ENCODE data around the gene STAP1. TPM values are rescaled to one million over a fixed set of nuclear protein-coding genes. Genes with fewer than 3 reads are reported as not detected.
"Not testable (repeated sequence)": the region's sequence is repeated elsewhere in the genome, so short reads cannot be mapped to it uniquely, and the experiment has no call there.

Gene STAP1
- total and polyA plus RNA-seq, 2 donors (not counting 1 experiment from before 2014, with no cell fraction given), result not detected

DNA sequence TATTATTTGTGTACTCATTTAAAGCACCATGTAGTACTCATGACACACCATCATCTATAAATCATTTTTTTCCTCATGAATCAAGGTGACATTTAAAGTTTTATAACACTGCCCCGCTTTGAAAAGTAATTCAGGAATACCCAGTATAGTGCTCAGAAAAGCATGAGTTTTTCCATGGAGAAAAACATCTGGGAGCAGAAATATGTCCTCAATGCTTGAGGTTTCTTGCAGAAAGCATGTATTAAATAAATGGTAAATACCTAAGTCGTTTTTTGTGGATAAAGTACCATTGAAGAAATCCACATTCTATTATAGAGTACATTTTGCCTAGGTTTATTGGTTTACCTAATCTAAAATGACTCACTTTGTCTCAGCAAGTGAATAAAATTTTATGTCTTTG is 76.2 kb downstream of the STAP1 start:
- H3K9me3 ChIP-seq (ENCODE audit: control insufficient read depth, insufficient read depth, low read depth, low read length), result no peaks in the 10 kb centered on the region
- no peak overlapping the region for H3K4me3 ChIP-seq (replicated peaks in 1 of 4; ENCODE audit: control extremely low read depth in 1 of 4, insufficient read depth in 1 of 4, low read depth in 3 of 4, low read length in 4 of 4)
- H3K9ac ChIP-seq (ENCODE audit: insufficient read depth, low read length), result no peak overlapping the region
- no peaks in the 10 kb centered on the region for H3K79me2 ChIP-seq (ENCODE audit: control insufficient read depth, insufficient read depth, low read length)
- no peak overlapping the region for H2AFZ ChIP-seq (ENCODE audit: low read length)
- H3K27me3 ChIP-seq (ENCODE audit: control insufficient read depth, insufficient read depth, low read length), result no peaks in the 10 kb centered on the region
- no peaks in the 10 kb centered on the region for H4K20me1 ChIP-seq (ENCODE audit: control insufficient read depth, extremely low read depth, insufficient read depth, low read length)
- H3K36me3 ChIP-seq (ENCODE audit: control insufficient read depth, insufficient read depth, low read length), result peaks cover 2% of the 10 kb centered on the region
- no peak overlapping the region for H3K27ac ChIP-seq (ENCODE audit: insufficient read depth, low read length)
- no peaks in the 10 kb centered on the region for H3K4me1 ChIP-seq (ENCODE audit: control insufficient read depth, extremely low read depth, insufficient read depth, low read length)
- TF ChIP-seq CTCF (conservative IDR thresholded peaks at IDR 0.05 in 1 of 2, IDR thresholded peaks at IDR 0.05 in 1 of 2; ENCODE audit: low read depth in 1 of 2, low read length in 2 of 2), result no peak
- TF ChIP-seq EZH2 (IDR thresholded peaks at IDR 0.05; ENCODE audit: low read length, missing control alignments), result no peak
- no peak for DNase-seq (ENCODE audit: low read depth in 2 of 2)
- H3K4me2 ChIP-seq (ENCODE audit: extremely low read depth, insufficient read depth, low read length), result no peak overlapping the region

GRCh38 chr4:67635331-67635730 is 76.8 kb downstream of the STAP1 start:
- H3K4me1 ChIP-seq (ENCODE audit: control insufficient read depth, extremely low read depth, insufficient read depth, low read length), result no peaks in the 10 kb centered on the region
- no peak overlapping the region for H3K27ac ChIP-seq (ENCODE audit: insufficient read depth, low read length)
- H3K9ac ChIP-seq (ENCODE audit: insufficient read depth, low read length), result no peak overlapping the region
- H3K36me3 ChIP-seq (ENCODE audit: control insufficient read depth, insufficient read depth, low read length), result peaks cover 2% of the 10 kb centered on the region
- no peak overlapping the region for H3K4me2 ChIP-seq (ENCODE audit: extremely low read depth, insufficient read depth, low read length)
- DNase-seq (ENCODE audit: low read depth in 2 of 2), result no peak
- no peak overlapping the region for H2AFZ ChIP-seq (ENCODE audit: low read length)
- no peaks in the 10 kb centered on the region for H4K20me1 ChIP-seq (ENCODE audit: control insufficient read depth, extremely low read depth, insufficient read depth, low read length)
- H3K27me3 ChIP-seq (ENCODE audit: control insufficient read depth, insufficient read depth, low read length), result no peaks in the 10 kb centered on the region
- H3K4me3 ChIP-seq (replicated peaks in 1 of 4; ENCODE audit: control extremely low read depth in 1 of 4, insufficient read depth in 1 of 4, low read depth in 3 of 4, low read length in 4 of 4), result no peak overlapping the region
- TF ChIP-seq EZH2 (IDR thresholded peaks at IDR 0.05; ENCODE audit: low read length, missing control alignments), result no peak
- no peak for TF ChIP-seq CTCF (conservative IDR thresholded peaks at IDR 0.05 in 1 of 2, IDR thresholded peaks at IDR 0.05 in 1 of 2; ENCODE audit: low read depth in 1 of 2, low read length in 2 of 2)
- H3K9me3 ChIP-seq (ENCODE audit: control insufficient read depth, insufficient read depth, low read depth, low read length), result no peaks in the 10 kb centered on the region
- H3K79me2 ChIP-seq (ENCODE audit: control insufficient read depth, insufficient read depth, low read length), result no peaks in the 10 kb centered on the region

DNA sequence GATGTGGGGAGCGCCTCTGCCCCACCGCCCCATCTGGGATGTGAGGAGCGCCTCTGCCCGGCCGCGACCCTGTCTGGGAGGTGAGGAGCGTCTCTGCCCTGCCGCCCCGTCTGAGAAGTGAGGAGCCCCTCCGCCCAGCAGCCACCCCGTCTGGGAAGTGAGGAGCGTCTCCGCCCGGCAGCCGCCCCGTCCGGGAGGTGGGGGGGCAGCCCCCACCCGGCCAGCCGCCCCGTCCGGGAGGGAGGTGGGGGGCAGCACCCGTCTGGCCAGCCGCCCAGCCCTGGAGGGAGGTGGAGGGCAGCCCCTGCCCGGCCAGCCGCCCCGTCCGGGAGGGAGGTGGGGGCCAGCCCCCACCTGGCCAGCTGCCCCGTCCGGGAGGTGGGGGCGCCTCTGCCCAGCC is 78.5 kb downstream of the STAP1 start:
- H3K36me3 ChIP-seq (ENCODE audit: control insufficient read depth, insufficient read depth, low read length); H3K27ac ChIP-seq (ENCODE audit: insufficient read depth, low read length); H3K4me1 ChIP-seq (ENCODE audit: control insufficient read depth, extremely low read depth, insufficient read depth, low read length); H3K79me2 ChIP-seq (ENCODE audit: control insufficient read depth, insufficient read depth, low read length); H3K4me3 ChIP-seq (replicated peaks in 1 of 4; ENCODE audit: control extremely low read depth in 1 of 4, insufficient read depth in 1 of 4, low read depth in 3 of 4, low read length in 4 of 4); H4K20me1 ChIP-seq (ENCODE audit: control insufficient read depth, extremely low read depth, insufficient read depth, low read length); H3K27me3 ChIP-seq (ENCODE audit: control insufficient read depth, insufficient read depth, low read length); H3K4me2 ChIP-seq (ENCODE audit: extremely low read depth, insufficient read depth, low read length); H3K9me3 ChIP-seq (ENCODE audit: control insufficient read depth, insufficient read depth, low read depth, low read length); H3K9ac ChIP-seq (ENCODE audit: insufficient read depth, low read length); H2AFZ ChIP-seq (ENCODE audit: low read length); DNase-seq (ENCODE audit: low read depth in 2 of 2): not testable (repeated sequence)

Measured in fibroblast of lung (primary cell).